GM06990 (cell line): ENCODE data around the gene LIPN.

Experiments used
- DNase-seq: peaks from one replicate; pipeline ENCODE4 v3.0.0-alpha.2; 2011; ENCODE audit not compliant: insufficient read length; ENCODE audit errors: extremely low read depth
- H3K27me3 ChIP-seq: replicated peaks from 2 replicates; pipeline ENCODE4 v1.6.0; 2011; ENCODE audit warnings: low read length; ENCODE audit not compliant: control insufficient read depth, insufficient read depth
- H3K36me3 ChIP-seq: 2 replicates; pipeline ENCODE4 v1.5.1; 2011; ENCODE audit warnings: low read length; ENCODE audit not compliant: control insufficient read depth, insufficient read depth
- H3K4me3 ChIP-seq: replicated peaks from 2 replicates; pipeline ENCODE4 v1.5.1; 2011; ENCODE audit warnings: low read depth, mild to moderate bottlenecking, control low read depth, low read length
- TF ChIP-seq, protein P1 (sequence below): IDR thresholded peaks from 2 replicates; pipeline ENCODE4 v1.5.1; 2011; ENCODE audit warnings: low read length, control low read depth, mild to moderate bottlenecking, inconsistent platforms; ENCODE audit not compliant: insufficient read depth, poor library complexity, severe bottlenecking

LIPN gene

DNA sequence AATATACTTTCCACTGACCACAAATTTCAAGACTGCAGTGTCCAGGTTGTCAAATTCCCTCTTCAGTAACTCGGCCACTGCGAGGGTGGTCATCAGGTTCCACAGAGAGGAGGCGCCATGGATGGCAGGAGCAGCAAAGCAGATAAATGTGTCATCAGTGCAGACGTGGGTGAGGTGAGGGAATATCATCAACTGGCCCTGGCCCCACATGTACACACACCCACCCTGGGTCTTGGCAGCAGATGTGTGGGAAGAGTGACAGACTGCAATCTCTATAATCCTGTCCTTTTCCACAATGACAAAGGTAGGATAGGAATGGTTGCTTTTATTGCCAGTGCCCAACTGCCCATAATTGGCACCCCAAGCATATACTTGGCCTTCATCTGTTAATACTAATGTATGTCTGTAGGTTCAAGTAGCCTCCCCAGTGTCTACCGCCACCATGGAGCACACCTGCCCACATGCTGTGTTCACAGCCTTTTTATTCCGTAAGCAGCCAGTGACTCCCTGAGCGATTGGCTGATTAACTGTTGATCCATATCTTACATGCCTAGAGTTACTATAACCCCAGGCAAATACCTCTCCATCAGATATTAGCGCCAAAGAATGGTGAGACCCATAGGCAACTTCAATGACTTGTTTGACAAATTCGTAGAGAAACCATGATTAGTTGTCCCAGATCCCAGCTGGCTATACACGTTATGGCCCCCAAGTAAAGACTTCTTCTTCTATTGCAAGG lies 26.4 kb downstream of the LIPN start:
- no peak overlapping the region for H3K4me3 ChIP-seq
- no peaks in the 10 kb centered on the region for H3K27me3 ChIP-seq
- DNase-seq = no peak
- TF ChIP-seq, protein P1, sequence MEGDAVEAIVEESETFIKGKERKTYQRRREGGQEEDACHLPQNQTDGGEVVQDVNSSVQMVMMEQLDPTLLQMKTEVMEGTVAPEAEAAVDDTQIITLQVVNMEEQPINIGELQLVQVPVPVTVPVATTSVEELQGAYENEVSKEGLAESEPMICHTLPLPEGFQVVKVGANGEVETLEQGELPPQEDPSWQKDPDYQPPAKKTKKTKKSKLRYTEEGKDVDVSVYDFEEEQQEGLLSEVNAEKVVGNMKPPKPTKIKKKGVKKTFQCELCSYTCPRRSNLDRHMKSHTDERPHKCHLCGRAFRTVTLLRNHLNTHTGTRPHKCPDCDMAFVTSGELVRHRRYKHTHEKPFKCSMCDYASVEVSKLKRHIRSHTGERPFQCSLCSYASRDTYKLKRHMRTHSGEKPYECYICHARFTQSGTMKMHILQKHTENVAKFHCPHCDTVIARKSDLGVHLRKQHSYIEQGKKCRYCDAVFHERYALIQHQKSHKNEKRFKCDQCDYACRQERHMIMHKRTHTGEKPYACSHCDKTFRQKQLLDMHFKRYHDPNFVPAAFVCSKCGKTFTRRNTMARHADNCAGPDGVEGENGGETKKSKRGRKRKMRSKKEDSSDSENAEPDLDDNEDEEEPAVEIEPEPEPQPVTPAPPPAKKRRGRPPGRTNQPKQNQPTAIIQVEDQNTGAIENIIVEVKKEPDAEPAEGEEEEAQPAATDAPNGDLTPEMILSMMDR = no peak
- no peaks in the 10 kb centered on the region for H3K36me3 ChIP-seq

DNA sequence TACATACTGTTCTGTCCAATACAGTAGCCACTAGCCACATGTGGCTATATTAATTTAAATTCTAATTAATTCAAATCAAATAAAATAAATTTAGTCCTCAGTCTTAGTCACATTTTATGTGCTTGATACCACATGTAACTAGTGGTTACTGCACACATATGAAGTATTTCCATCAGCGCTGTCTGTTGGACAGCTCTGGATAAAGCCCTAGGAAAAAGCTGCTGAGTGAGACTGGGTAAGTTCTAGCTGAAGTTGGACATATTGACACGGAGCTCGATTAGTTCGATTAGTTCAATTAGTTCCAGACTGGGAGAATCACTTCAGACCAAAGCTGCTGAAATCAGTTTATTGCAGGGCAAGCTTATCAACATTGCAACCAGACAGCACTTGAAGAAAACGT lies 27.6 kb downstream of the LIPN start:
- no peak overlapping the region for H3K4me3 ChIP-seq
- DNase-seq = no peak
- no peaks in the 10 kb centered on the region for H3K27me3 ChIP-seq
- H3K36me3 ChIP-seq = no peaks in the 10 kb centered on the region
- TF ChIP-seq, protein P1 = no peak

DNA sequence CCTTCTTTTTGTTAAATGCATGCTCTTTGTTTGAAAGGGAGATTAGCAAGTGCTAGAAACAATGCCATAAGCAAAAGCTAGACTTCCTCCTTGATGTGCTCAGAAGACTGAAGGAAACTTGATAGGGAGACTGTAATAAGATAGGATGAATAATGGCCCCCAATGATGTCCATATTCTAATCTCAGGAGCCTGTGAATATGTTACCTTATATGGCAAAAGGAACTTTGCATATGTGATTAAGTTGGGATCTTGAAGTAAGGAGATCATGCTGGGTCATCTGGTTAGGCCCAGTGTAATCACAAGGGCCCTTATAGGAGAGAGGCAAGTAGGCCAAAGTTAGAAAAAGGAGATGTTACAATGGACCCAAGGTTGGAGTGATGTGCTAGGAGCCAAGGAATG lies 29.1 kb downstream of the LIPN start:
- H3K4me3 ChIP-seq = no peak overlapping the region
- no peak for DNase-seq
- TF ChIP-seq, protein P1 = no peak
- no peaks in the 10 kb centered on the region for H3K27me3 ChIP-seq
- H3K36me3 ChIP-seq = no peaks in the 10 kb centered on the region

DNA sequence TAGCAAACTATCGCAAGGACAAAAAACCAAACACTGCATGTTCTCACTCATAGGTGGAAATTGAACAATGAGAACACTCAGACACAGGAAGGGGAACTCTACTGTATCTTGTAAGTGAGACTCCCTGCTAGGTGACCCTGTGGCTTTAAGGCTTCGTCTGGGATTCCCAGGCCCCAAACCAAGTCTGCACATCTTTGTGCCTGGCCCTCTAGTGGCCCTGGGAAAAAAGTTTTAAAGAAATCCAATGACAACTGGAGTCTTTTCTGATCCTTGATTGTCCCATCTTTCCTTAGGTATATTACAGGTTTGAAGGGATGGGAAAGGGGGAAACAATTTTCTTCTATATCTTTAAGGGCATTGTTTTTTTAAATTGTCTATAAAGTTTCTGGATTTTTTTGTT lies 32.1 kb downstream of the LIPN start:
- Histone ChIP-seq H3K36me3 (no peaks in the 10 kb centered on the region), H3K27me3 (no peaks in the 10 kb centered on the region), H3K4me3 (no peak overlapping the region)
- TF ChIP-seq, protein P1 = peak; percentile 60
- no peak for DNase-seq

DNA sequence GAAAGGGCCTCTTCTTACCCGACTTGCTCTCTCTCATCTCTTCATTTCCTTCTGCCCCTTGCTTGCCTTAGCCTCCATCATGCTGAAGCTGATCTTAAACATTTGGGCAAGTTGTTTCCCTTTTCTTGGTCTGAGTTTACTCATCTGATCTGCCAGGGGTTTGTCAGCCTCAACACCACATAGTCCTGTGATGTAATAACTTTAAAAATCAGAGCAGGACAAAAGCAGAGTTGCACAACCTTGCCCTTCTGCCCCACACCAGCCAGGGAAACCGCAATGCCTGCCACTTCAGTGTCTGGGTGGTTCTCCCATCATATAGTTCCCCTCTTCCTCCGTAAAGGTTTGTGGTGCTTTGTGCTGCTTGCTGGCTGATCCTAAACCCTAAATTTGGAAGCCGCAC lies 32.8 kb downstream of the LIPN start:
- TF ChIP-seq, protein P1 = no peak
- DNase-seq = no peak
- Histone ChIP-seq H3K36me3 (no peaks in the 10 kb centered on the region), H3K4me3 (no peak overlapping the region), H3K27me3 (no peaks in the 10 kb centered on the region)
